ENCODE data around the gene PDE1C. TPM values are rescaled to one million over a fixed set of nuclear protein-coding genes. Genes with fewer than 3 reads are reported as not detected.

Gene PDE1C
- total and polyA plus RNA-seq, 5 donors = 23.2 to 94.4 (median 90.1) TPM

DNA sequence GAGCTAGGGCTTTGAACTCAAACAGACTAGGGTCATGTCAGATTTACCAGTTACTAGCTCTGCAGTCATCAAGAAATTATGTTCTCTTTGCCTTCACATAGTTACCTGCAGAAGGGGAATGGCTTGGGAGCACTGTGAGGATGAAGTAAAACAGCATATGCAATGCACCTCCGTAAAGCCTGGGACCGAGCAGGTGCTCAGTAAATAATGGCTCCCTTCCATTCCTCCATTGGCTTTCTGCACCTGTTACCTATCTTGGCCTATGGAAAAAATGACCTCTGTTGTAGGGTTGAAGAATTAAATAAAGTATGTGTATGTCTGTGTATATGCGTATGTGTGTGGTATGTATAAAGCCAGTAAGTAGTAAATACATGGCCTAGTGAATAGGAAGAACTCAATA, 78.8 kb downstream of the PDE1C start:
- Histone ChIP-seq H3K9me3 (ENCODE audit: control insufficient read depth, low read length) (no peaks in the 10 kb centered on the region), H3K4me1 (ENCODE audit: control insufficient read depth, insufficient read depth, low read length) (peaks cover 4% of the 10 kb centered on the region), H3K4me3 (ENCODE audit: low read length) (no peak overlapping the region), H3K27me3 (ENCODE audit: control insufficient read depth, insufficient read depth) (no peaks in the 10 kb centered on the region), H3K27ac (ENCODE audit: low read length) (no peak overlapping the region)
- 98% methylated on average over 3 of the region's 3 CpGs for WGBS
- ATAC-seq = no peak
- intact Hi-C loops (cut with DNase I) = no loop called here
- no peak for DNase-seq

DNA sequence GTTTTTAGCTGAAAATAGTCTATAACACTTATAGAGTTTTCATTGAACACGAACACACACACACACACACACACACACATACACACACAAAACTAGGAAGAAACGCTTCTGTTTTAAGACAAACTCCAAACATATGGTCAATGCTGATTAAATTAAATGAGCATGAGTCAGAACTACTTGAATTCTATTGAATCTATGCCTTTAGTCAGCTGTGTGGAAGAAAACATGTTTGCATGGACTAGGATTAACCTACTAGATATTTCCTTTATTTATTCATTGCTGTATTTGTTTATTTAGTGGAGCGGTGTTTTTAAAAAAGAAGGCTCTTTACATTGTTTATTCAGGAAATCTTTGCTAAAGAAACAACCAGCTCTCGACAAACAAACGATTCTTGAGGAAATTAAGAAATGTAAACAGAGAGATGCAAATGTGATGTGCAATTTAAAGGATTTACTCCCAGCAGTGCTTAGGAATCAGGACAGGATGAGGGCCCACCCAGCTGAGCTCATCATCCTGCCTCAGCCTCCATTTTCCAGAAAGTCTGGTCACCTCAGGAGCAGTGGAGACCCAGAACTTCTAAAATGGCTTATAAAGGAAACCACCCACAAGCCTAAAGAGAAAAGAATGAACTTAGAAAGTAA, 83.2 kb downstream of the PDE1C start:
- no peaks in the 10 kb centered on the region for H3K27me3 ChIP-seq (ENCODE audit: control insufficient read depth, insufficient read depth)
- H3K27ac ChIP-seq (ENCODE audit: low read length) = no peak overlapping the region
- no peak overlapping the region for H3K4me3 ChIP-seq (ENCODE audit: low read length)
- peaks cover 5% of the 10 kb centered on the region for H3K4me1 ChIP-seq (ENCODE audit: control insufficient read depth, insufficient read depth, low read length)
- intact Hi-C loops (cut with DNase I) = no loop called here
- WGBS = 67% methylated on average over 5 of the region's 5 CpGs
- ATAC-seq (no peak), DNase-seq (no peak)
- H3K9me3 ChIP-seq (ENCODE audit: control insufficient read depth, low read length) = no peaks in the 10 kb centered on the region

DNA sequence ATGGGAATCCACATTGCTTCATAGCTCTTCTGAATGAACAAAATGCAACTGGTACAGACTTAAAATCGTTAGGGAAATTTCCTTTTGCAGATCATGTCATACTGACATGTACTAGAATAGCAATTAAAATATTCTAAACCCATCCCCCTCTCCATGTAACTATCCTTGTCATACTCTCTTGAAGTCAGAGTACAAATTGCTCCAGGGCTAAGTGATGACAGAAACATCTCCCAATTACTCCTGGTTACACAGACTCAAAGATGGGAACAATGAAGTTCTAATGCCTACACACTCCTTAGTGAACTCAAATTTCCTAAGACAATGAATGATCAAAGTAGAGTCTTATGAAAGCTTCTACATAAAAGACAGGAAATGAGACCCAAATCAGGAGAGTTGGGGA, 87.2 kb downstream of the PDE1C start:
- DNase-seq (no peak), ATAC-seq (peak; percentile 80 to 82)
- no peak overlapping the region for H3K27ac ChIP-seq (ENCODE audit: low read length)
- H3K27me3 ChIP-seq (ENCODE audit: control insufficient read depth, insufficient read depth) = no peaks in the 10 kb centered on the region
- H3K9me3 ChIP-seq (ENCODE audit: control insufficient read depth, low read length) = no peaks in the 10 kb centered on the region
- no peak overlapping the region for H3K4me3 ChIP-seq (ENCODE audit: low read length)
- peaks cover 3% of the 10 kb centered on the region for H3K4me1 ChIP-seq (ENCODE audit: control insufficient read depth, insufficient read depth, low read length)
- 35% methylated on average over 1 of the region's 1 CpG for WGBS
- intact Hi-C loops (cut with DNase I) = no loop called here

DNA sequence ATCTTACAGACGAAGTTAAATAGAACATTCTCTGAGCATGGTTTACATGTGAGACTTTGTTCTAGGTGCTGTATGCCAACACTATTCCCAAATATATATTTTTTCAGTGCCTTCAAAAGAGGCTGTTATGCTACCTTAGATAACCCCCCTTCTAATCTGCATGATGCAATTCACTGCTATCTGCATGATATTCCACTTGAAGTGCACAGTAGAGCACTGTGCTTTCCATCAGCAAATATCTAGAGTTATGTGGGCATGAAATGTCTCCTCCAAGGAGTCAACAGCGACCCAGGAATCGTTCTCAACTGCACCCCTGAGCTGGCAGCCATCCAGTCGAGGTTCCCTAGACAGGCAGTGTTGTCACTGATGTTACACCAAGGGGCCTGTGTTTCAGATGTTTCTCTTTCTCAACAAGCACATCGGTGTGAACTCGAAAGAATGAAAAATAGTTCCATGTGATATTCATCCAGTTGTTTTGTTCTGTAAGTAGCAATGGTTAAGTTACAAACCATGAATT, 88.3 kb downstream of the PDE1C start:
- peak; percentile 56 to 76 for ATAC-seq
- Histone ChIP-seq H3K4me1 (ENCODE audit: control insufficient read depth, insufficient read depth, low read length) (peaks cover 3% of the 10 kb centered on the region), H3K9me3 (ENCODE audit: control insufficient read depth, low read length) (no peaks in the 10 kb centered on the region), H3K27ac (ENCODE audit: low read length) (peak overlapping the region; percentile 61), H3K27me3 (ENCODE audit: control insufficient read depth, insufficient read depth) (no peaks in the 10 kb centered on the region), H3K4me3 (ENCODE audit: low read length) (no peak overlapping the region)
- peak; percentile 22 to 63 (median 62) for DNase-seq
- intact Hi-C loops (cut with DNase I) = no loop called here
- 51% methylated on average over 6 of the region's 6 CpGs for WGBS

DNA sequence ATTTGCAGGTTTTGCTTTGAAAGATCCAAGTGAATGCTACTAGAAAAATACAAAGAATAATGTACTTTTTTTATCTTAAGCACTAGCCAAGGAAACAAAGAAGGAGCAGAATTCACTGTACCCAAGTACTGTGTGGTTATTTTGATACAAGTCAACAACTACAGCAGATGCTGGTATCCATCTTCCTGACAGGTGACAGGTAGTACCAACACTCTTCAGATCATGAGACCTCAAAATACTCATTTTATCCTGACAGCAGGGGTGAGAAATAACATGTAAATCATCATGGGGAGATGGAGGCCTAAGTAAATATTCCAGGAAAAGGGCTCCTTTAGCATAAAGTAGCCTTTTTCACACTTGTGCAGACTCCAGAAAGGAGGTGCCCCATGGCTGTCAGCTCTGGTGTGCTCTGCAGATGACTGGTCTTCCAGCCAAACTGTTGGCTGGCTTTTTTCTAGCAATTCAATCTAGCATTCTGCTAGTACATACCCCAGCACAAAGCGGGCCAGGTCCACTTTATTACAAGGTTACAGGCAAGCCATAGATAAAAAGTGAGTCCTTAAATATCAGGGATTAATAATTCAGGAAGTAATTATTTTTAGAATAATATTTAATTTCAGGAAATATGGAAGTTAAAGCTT, 90.4 kb downstream of the PDE1C start:
- intact Hi-C loops (cut with DNase I) = no loop called here
- no peaks in the 10 kb centered on the region for H3K9me3 ChIP-seq (ENCODE audit: control insufficient read depth, low read length)

DNA sequence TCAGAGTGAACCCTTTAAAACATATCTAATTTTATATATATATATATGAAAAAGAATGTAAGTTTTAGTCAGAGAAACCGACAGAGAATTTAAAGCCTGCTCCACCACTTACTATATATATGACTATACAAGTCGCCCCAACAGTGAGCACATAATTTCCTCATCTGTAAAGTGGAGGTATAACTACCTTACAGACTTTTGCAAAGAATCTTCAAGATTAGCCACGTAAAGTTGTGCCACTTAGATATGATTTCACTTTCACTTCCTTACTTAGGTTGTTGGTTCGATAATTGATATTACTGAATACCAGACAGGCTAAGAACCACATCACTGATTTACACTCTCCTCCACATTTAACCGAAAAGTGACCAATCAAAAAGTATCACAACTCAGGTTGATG, 94.7 kb downstream of the PDE1C start:
- H3K27me3 ChIP-seq (ENCODE audit: control insufficient read depth, insufficient read depth) = no peaks in the 10 kb centered on the region
- 86% methylated on average over 5 of the region's 5 CpGs for WGBS
- DNase-seq (no peak), ATAC-seq (no peak)
- H3K4me3 ChIP-seq (ENCODE audit: low read length) = no peak overlapping the region
- intact Hi-C loops (cut with DNase I) = no loop called here
- H3K4me1 ChIP-seq (ENCODE audit: control insufficient read depth, insufficient read depth, low read length) = peaks cover 4% of the 10 kb centered on the region
- H3K27ac ChIP-seq (ENCODE audit: low read length) = no peak overlapping the region
- H3K9me3 ChIP-seq (ENCODE audit: control insufficient read depth, low read length) = no peaks in the 10 kb centered on the region

More for the DNA sequence above, 90.4 kb downstream of the PDE1C start:
- Histone ChIP-seq H3K27ac (ENCODE audit: low read length) (no peak overlapping the region), H3K4me3 (ENCODE audit: low read length) (no peak overlapping the region), H3K27me3 (ENCODE audit: control insufficient read depth, insufficient read depth) (no peaks in the 10 kb centered on the region), H3K4me1 (ENCODE audit: control insufficient read depth, insufficient read depth, low read length) (peaks cover 4% of the 10 kb centered on the region)
- 67% methylated on average over 1 of the region's 1 CpG for WGBS
- DNase-seq (no peak), ATAC-seq (no peak)

DNA sequence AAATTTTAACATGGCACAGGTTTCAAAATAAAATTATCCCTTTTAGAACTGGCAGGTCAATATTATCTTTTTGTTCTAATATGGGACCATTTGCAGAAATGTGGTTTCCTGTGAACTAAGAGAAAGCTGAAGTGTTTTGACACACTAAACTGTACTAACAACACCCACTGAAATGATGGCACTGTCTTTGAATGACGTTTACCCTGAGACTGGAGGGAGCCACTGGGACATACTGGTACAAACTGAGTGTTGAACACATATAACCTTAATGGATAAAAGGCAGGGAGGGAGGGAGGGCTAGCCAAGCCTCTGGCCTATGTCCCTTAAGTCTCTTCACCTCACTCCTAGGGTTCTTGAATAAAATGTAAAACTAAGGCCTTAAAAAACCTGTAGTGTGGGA, 95.9 kb downstream of the PDE1C start:
- peaks cover 4% of the 10 kb centered on the region for H3K4me1 ChIP-seq (ENCODE audit: control insufficient read depth, insufficient read depth, low read length)
- no peak overlapping the region for H3K27ac ChIP-seq (ENCODE audit: low read length)
- H3K27me3 ChIP-seq (ENCODE audit: control insufficient read depth, insufficient read depth) = no peaks in the 10 kb centered on the region
- H3K9me3 ChIP-seq (ENCODE audit: control insufficient read depth, low read length) = no peaks in the 10 kb centered on the region
- no peak overlapping the region for H3K4me3 ChIP-seq (ENCODE audit: low read length)
- DNase-seq = no peak
- 39% methylated on average over 1 of the region's 1 CpG for WGBS
- intact Hi-C loops (cut with DNase I) = no loop called here
- no peak for ATAC-seq

DNA sequence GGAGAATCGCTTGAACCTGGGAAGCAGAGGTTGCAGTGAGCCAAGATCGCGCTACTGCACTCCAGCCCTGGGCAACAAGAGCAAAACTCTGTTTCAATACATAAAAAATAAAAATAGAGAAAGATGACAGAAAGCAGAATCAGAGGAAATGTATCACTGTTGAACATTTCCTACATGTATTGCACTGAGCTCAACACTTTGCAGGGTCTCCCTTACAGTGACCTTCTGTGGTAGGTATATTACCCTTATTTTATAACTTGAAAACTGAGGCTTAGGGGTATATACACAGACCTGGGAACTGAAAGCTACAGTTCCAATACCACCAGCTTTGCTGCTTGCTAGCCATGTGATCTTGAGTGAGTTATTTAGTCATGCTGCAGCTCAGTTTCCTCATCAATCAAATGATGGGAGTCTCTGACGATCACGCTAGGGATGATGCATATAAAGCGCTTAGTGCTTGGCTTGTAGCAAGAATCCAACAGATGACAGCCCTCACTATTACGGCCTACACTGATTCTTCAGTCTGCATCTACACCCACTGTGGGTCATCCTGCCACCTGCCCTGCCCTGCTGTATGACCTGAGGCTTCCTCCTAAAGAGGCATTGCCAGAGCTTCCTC, 99.0 kb downstream of the PDE1C start:
- 89% methylated on average over 7 of the region's 7 CpGs for WGBS
- H3K4me1 ChIP-seq (ENCODE audit: control insufficient read depth, insufficient read depth, low read length) = peaks cover 4% of the 10 kb centered on the region
- intact Hi-C loops (cut with DNase I) = no loop called here
- no peak overlapping the region for H3K4me3 ChIP-seq (ENCODE audit: low read length)
- DNase-seq = no peak
- no peak overlapping the region for H3K27ac ChIP-seq (ENCODE audit: low read length)
- H3K27me3 ChIP-seq (ENCODE audit: control insufficient read depth, insufficient read depth) = no peaks in the 10 kb centered on the region
- H3K9me3 ChIP-seq (ENCODE audit: control insufficient read depth, low read length) = no peaks in the 10 kb centered on the region
- ATAC-seq = no peak

DNA sequence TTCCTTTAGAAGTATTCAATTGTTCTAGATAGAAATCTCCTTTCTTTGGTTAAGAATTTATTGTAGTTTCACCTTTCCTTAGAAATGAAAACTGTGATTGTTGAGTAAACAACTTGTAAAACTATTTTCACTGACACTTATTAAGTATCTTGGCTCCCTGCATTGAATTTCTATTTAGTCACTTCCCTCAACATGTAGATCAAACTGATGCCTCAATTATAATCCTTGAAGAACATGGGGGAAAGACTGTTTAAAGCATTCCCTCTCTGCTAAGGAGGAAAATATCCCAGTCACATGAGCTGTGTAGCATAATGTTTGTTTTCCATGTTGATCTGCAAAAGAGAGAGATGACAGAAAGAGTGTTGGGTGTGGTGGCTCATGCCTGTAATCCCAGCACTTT, 99.7 kb downstream of the PDE1C start:
- ATAC-seq = no peak

DNA sequence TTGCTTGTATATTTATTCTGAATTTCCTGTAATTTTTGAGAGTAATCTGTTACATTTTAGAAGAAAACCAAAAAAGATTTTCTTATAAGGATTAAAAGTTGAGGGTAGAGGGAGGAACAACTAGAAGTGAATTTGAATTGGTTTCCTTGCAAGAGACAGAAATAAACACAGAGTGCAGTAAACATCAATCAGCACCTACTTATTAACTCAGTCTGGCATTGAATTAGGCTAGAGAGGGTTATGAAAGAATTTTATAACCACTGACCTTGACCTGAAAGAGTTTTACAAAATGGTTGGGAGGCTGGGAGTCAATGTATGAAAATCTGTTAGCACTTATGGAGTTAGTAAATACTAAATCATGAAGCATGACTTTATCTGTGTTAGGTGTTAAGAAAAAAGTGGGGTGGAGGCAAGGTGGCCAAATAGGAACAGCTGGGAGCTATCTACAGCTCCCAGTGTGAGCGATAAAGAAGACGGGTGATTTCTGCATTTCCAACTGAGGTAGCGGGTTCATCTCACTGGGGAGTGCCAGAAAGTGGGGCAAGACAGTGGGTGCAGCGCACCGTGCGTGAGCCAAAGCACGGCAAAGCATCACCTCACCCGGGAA, 106.5 kb downstream of the PDE1C start:
- Histone ChIP-seq H3K27ac (ENCODE audit: low read length) (peak overlapping the region; percentile 70), H3K4me1 (ENCODE audit: control insufficient read depth, insufficient read depth, low read length) (peaks cover 2% of the 10 kb centered on the region)
- ATAC-seq = peak; percentile 73 to 75

More for the DNA sequence above, 99.7 kb downstream of the PDE1C start:
- Histone ChIP-seq H3K4me1 (ENCODE audit: control insufficient read depth, insufficient read depth, low read length) (peaks cover 4% of the 10 kb centered on the region), H3K9me3 (ENCODE audit: control insufficient read depth, low read length) (no peaks in the 10 kb centered on the region), H3K4me3 (ENCODE audit: low read length) (no peak overlapping the region), H3K27ac (ENCODE audit: low read length) (no peak overlapping the region), H3K27me3 (ENCODE audit: control insufficient read depth, insufficient read depth) (no peaks in the 10 kb centered on the region)
- no peak for DNase-seq
- intact Hi-C loops (cut with DNase I) = no loop called here

DNA sequence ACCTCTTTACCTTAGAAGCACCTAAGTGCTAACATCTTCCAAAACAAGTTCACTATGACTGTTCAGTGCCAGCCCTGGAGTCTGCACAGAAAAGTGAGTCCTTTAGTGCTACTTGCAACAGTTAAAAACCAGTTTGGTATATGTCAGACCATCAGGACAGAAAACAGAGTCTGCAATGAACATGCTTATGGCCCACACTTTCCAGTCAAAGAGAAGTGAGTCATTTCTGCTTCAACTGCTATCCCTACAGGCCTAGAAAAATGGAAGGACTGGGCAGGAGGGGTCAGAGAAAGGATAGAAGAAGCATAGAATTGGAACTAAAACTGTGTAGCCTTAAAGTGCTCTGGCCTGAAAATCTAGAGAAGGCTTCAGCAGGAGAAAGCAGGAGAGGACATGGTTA, 108.0 kb downstream of the PDE1C start:
- Histone ChIP-seq H3K27ac (ENCODE audit: low read length) (peak overlapping the region; percentile 84), H3K4me3 (ENCODE audit: low read length) (no peak overlapping the region), H3K27me3 (ENCODE audit: control insufficient read depth, insufficient read depth) (no peaks in the 10 kb centered on the region), H3K4me1 (ENCODE audit: control insufficient read depth, insufficient read depth, low read length) (peaks cover 2% of the 10 kb centered on the region), H3K9me3 (ENCODE audit: control insufficient read depth, low read length) (no peaks in the 10 kb centered on the region)
- ATAC-seq = peak in 1 of 2 donors; percentile 31
- no peak for DNase-seq
- intact Hi-C loops (cut with DNase I) = no loop called here

More for the DNA sequence above, 106.5 kb downstream of the PDE1C start:
- no peak overlapping the region for H3K4me3 ChIP-seq (ENCODE audit: low read length)
- intact Hi-C loops (cut with DNase I) = no loop called here
- no peaks in the 10 kb centered on the region for H3K9me3 ChIP-seq (ENCODE audit: control insufficient read depth, low read length)
- H3K27me3 ChIP-seq (ENCODE audit: control insufficient read depth, insufficient read depth) = no peaks in the 10 kb centered on the region
- DNase-seq = no peak
- WGBS = 67% methylated on average over 8 of the region's 8 CpGs

Data from right cardiac atrium (tissue), 5 donors.